Progenitor cell of endocrine pancreas (in vitro differentiated cells): Measurements from ENCODE around the gene CEP72. TPM values are rescaled to one million over a fixed set of nuclear protein-coding genes. Genes with fewer than 3 reads are reported as not detected.

ENCODE experiments used
- DNase-seq: peaks from one replicate; pipeline ENCODE4 v3.0.0; 2021; ENCODE audit warnings: low spot score; ENCODE audit not compliant: unreplicated experiment
- H3K27ac Mint-ChIP-seq: 2 replicates; pipeline ENCODE4 v1.8.0; 2021; ENCODE audit warnings: mild to moderate bottlenecking, moderate library complexity, mixed read lengths
- H3K27me3 Mint-ChIP-seq: 2 replicates; pipeline ENCODE4 v1.8.0; 2021; ENCODE audit warnings: mixed read lengths
- H3K36me3 Mint-ChIP-seq: 2 replicates; pipeline ENCODE4 v1.8.0; 2022; ENCODE audit warnings: mixed read lengths; ENCODE audit not compliant: insufficient read depth
- H3K4me1 Mint-ChIP-seq: 2 replicates; pipeline ENCODE4 v1.8.0; 2021; ENCODE audit warnings: low read depth, mixed read lengths
- H3K4me3 Mint-ChIP-seq: 2 replicates; pipeline ENCODE4 v1.8.0; 2021; ENCODE audit warnings: low read depth, mild to moderate bottlenecking, moderate library complexity, mixed read lengths
- H3K9me3 Mint-ChIP-seq: 2 replicates; pipeline ENCODE4 v1.8.0; 2021; ENCODE audit warnings: low read depth, mixed read lengths
- total RNA-seq: library from RNA; stranded (reverse); gene quantifications from 2 replicates; pipeline ENCODE4 v1.2.1, GENCODE V29; 2021
- TF ChIP-seq, protein P1 (sequence below): fragments of 200-600 bp; sonication (generic); IDR thresholded peaks from one replicate; pipeline ENCODE4 v1.5.0; 2021; ENCODE audit warnings: antibody characterized with exemption, mild to moderate bottlenecking; ENCODE audit not compliant: unreplicated experiment

The CEP72 gene
- total RNA-seq, 1 donor from 2014 or later = 24.8 TPM

DNA sequence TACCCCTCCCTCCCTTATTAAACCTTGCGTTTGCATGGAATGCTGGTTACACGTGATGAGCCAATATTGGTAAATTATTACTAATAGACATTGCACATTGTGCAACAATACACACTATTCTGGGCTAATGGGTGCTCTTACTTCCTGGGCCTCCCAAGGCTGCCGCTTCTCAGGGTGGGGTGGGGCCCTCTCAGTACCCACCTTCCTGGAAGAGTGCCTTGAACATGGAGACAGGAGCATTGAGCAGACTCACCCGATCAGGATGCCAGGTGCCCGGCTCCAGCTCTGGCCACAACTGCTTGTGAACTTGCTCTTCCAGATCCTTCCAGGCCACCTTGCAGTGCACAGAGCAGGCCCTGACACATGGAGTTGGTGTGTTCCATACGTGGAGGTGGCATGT, 24.7 kb upstream of the CEP72 start:
- TF ChIP-seq, protein P1, sequence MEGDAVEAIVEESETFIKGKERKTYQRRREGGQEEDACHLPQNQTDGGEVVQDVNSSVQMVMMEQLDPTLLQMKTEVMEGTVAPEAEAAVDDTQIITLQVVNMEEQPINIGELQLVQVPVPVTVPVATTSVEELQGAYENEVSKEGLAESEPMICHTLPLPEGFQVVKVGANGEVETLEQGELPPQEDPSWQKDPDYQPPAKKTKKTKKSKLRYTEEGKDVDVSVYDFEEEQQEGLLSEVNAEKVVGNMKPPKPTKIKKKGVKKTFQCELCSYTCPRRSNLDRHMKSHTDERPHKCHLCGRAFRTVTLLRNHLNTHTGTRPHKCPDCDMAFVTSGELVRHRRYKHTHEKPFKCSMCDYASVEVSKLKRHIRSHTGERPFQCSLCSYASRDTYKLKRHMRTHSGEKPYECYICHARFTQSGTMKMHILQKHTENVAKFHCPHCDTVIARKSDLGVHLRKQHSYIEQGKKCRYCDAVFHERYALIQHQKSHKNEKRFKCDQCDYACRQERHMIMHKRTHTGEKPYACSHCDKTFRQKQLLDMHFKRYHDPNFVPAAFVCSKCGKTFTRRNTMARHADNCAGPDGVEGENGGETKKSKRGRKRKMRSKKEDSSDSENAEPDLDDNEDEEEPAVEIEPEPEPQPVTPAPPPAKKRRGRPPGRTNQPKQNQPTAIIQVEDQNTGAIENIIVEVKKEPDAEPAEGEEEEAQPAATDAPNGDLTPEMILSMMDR = no peak
- no peak overlapping the region for H3K4me3 Mint-ChIP-seq
- no peak overlapping the region for H3K27ac Mint-ChIP-seq
- H3K27me3 Mint-ChIP-seq = peaks cover 54% of the 10 kb centered on the region
- H3K4me1 Mint-ChIP-seq = no peaks in the 10 kb centered on the region
- no peak for DNase-seq
- H3K9me3 Mint-ChIP-seq = peaks cover 10% of the 10 kb centered on the region
- no peaks in the 10 kb centered on the region for H3K36me3 Mint-ChIP-seq

DNA sequence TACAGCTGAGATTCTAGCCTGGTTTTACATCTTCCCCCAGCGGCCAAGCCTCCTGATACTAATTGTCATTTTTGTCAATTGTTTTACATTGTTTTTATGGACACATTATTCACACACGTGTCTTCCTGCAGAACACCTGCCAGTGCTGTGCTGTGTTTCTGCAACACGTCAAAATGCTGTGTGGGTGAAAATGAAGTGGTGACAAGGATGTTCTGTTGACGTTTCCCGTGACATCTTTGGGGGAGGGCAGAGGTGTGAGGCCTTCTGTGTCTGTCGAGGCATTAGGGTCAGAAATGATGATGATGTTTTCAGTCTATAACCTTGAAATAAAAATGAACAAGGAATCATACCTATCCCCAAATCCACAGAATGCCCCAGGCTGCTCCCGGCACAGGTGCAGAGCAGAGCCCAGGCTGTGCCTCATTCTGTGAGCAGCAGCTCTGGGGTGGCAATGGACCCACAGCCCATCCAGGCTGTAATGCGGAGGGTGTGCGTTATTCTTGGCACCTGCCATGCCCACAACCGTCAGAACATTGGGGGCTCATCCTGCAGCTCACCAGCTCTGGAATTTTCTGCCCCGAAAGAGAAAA, 23.6 kb upstream of the CEP72 start:
- Mint-ChIP-seq H3K27ac (no peak overlapping the region), H3K9me3 (peaks cover 10% of the 10 kb centered on the region), H3K27me3 (peaks cover 46% of the 10 kb centered on the region)

DNA sequence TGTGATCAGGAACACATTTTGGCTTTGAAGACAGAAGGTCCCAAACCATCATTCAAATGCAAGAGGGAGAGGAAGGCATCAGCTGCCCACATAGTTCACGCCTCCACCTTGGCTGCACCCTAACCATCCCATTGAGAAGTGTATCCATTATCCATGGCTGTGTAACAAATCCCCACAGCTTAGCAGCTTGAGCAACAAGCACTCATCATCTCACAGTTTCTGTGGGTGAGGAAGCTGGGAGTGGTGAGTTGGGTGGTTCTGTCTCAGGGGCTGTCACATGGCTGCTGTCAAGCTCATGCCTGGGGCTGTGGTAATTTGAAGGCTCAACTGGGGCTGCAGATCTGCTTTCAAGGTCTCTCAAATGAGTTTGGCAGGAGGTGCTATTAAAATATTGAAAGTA, 23.0 kb upstream of the CEP72 start:
- Mint-ChIP-seq H3K27ac (no peak overlapping the region), H3K4me1 (no peaks in the 10 kb centered on the region), H3K36me3 (no peaks in the 10 kb centered on the region), H3K9me3 (peaks cover 10% of the 10 kb centered on the region), H3K4me3 (no peak overlapping the region), H3K27me3 (peaks cover 47% of the 10 kb centered on the region)
- TF ChIP-seq, protein P1 = no peak
- DNase-seq = no peak

More for the DNA sequence above, 23.6 kb upstream of the CEP72 start:
- no peak for DNase-seq
- TF ChIP-seq, protein P1 = no peak
- Mint-ChIP-seq H3K4me1 (no peaks in the 10 kb centered on the region), H3K36me3 (no peaks in the 10 kb centered on the region), H3K4me3 (no peak overlapping the region)

DNA sequence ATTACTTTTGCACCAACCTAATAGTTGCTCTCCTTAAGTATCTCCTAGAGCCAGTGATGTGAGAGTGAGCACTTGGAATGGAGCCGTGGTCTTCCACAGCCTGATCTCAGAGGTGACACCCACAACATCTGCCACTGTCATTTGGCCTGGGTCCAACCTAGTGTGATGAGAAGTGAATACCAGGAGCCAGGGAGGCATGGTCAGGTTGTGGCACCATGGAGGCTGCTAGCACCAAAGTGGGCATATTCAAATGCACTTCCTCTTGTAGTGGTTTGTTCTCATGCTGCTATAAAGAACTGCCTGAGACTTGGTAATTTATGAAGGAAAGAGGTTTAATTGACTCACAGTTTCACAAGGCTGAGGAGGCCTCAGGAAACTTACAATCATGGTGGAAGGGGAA, 22.6 kb upstream of the CEP72 start:
- Mint-ChIP-seq H3K9me3 (peaks cover 10% of the 10 kb centered on the region), H3K27me3 (peaks cover 48% of the 10 kb centered on the region), H3K4me3 (no peak overlapping the region), H3K4me1 (peaks cover 3% of the 10 kb centered on the region), H3K27ac (no peak overlapping the region), H3K36me3 (no peaks in the 10 kb centered on the region)
- DNase-seq = no peak
- TF ChIP-seq, protein P1 = no peak

DNA sequence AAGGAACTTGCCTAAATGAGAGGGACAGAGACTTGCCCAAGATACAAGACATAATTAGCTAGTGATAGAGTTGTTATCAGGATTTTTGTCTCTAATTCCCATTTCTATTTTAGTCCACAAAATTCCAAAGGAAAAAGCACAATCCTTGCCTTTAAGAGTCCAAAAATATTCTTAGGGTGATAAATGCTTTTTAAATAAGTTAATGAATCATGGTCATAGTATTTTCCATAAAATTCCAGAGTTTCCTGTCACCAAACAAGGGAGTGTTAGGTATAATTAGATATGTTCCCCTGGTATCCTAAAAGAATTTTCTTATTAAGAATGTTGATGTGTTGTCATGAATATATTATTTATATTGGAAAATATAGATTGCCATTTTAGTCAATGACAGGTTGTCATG, 21.8 kb upstream of the CEP72 start:
- no peak for DNase-seq
- peaks cover 10% of the 10 kb centered on the region for H3K9me3 Mint-ChIP-seq
- TF ChIP-seq, protein P1 = no peak
- no peak overlapping the region for H3K4me3 Mint-ChIP-seq
- peaks cover 1% of the 10 kb centered on the region for H3K36me3 Mint-ChIP-seq
- H3K27me3 Mint-ChIP-seq = peaks cover 52% of the 10 kb centered on the region
- no peak overlapping the region for H3K27ac Mint-ChIP-seq
- H3K4me1 Mint-ChIP-seq = peaks cover 5% of the 10 kb centered on the region
